Activated effector memory CD4-positive, alpha-beta T cell treated with Interleukin-2 at 50 U/mL for 16 hours (primary cell): ENCODE measurements around the gene FOXP4.
A peak's percentile ranks its signal among the peaks of the same experiment; 100 is the strongest.

Experiments
- DNase-seq: peaks from one replicate; pipeline ENCODE4 v3.0.0-alpha.2; 2020

Gene FOXP4

DNA sequence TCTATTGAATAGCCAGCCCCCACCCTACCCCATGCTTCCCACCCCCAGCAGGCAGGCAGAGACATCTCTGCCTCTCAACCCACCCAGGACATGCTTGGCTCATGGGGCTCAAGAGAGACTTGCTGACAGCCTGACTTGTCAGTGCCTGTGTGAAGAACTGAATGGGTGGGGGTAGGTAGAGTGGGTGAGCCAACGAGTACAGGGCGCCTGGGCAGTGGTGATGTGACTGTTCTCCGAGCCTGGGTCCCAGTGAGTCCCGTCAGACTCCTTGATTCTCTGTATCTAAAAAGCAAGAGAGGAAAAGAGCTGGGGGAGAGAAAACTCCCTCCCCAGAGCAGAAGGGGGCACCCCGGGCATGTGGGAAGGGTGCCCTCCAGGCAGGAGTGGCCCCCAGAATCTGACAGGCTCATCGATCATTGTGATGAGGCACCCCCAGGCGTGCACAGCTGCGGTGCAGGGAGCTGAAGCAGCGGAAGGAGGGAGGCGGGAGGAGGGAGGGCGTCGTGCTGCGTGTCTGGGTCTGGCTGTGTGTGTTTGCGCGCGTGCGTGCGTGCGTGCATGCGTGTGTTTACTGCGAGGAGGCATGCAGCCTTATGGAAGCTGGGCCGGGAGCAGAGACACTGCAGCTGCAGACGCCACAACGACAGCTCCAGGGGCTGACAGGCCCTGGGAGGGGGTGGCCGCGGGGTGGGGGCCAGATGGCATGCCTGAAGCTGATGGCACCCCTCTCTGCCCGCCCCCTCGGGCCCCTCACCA lies 40.2 kb downstream of the FOXP4 start:
- no peak for DNase-seq

DNA sequence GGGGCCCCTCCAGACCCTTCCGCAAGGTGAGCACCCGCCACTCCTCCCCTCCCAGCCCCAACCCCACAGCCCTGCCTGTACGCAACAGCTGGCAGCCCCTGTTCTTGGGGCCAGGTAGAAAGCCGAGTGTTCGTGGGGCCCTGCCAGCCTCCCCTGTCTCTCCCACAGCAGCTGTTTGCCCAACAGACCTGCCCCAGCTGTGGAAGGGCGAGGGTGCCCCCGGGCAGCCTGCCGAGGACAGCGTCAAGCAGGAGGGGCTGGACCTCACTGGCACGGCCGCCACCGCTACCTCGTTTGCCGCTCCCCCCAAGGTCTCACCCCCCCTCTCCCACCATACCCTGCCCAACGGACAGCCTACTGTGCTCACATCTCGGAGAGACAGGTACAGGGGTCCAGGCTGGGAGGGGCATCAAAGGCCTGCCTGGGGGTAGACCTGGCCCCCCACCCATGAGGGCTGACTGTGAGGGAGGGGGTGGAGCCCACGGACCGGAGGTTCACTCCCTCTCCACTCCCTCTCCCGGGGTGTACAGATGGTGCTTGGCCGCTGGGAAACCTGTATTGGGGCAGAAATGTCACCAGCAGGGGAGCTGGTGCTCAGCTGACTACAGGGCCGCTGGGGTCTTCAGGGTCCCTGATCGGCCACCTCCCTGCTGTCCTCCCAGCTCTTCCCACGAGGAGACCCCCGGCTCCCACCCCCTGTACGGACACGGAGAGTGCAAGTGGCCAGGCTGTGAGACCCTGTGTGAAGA lies 41.1 kb downstream of the FOXP4 start:
- DNase-seq = no peak

DNA sequence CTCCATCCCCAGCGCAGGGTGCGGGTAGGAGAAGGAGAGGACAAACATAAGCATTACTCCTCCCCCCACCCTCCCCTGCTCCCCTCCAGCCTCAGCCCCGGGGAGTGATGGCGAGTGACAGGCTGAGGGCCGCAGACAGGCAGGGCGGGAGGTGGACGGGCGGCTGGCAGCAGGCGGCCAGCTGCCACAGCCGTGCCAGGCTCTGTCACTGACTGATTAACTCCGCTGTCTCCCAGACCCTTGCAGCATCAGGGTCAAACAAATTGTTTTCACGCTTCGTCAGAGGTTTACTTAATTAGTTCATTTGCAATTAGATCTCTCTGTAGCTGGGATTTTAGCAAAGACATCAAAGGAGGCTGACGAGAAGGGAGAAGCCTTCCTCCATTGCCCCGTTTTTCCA lies 41.9 kb downstream of the FOXP4 start:
- DNase-seq = no peak

DNA sequence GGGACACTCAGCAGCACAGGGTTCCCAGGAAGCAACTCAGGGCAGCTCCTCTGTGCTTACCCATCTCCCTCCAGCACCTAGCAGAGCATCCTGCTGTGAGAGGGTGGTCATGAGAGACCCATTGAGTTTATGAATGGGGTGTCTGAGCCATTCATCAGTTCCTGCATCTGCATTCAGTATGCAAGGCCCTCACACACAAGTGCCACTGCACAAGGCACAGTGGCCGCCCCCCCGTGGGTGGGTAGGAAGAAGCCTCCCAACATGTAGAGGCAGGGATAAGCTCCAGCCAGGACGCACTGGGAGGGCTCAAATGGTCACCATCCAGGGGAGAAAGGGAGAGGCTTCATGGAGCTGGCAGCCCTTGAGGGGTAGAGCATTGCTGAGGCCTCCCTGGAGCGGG lies 43.0 kb downstream of the FOXP4 start:
- no peak for DNase-seq

DNA sequence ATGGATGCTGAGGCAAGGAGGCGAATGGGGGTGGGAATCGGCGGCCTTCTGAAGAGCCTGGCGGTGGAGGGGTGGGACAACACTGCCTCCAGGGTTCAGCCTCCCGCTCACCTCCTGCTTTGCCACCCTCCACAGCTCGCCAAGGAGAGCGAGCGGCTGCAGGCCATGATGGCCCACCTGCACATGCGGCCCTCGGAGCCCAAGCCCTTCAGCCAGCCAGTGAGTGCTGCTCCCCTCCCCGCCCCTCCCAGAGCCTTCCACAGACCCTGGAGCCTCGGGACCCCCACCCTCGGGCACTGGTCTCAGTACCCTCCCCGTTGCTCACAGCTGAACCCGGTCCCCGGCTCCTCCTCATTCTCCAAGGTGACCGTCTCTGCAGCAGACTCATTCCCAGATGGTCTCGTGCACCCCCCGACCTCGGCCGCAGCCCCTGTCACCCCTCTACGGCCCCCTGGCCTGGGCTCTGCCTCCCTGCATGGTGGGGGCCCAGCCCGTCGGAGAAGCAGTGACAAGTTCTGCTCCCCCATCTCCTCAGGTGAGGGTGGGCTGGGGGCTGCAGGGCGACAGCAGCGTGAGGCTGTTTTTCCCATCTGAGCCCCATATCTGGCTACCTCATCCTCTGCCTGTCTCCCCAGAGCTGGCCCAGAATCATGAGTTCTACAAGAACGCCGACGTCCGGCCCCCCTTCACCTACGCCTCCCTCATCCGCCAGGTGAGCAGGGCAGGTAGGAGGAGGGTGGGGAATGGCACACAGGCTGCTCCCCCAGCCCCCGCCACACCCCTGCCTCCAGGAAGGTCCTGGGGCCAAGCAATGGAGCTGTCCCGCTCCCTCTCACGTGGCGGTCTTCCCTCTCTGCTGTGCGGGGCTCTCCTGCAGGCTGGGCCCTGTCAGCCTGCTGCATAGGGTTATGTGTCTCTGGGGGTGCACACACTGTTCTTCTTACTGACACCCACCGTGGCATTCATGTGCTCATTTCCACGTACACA lies 43.7 kb downstream of the FOXP4 start:
- DNase-seq = no peak

DNA sequence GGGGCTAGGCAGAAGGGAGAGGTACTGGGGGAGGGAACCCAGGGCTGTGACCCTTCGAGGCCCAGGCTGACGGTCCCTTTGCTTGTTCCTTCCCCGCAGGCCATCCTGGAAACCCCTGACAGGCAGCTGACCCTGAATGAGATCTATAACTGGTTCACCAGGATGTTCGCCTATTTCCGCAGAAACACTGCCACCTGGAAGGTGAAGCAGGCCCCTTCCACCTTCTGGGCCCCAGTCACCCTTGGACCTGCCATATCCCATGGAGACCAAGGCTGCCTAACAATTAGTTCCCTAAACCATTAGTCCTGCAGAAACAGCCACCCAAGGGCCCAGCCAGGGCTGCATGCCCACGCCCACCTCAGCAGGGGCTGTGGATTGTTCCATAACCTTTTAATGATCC lies 44.9 kb downstream of the FOXP4 start:
- DNase-seq = no peak

DNA sequence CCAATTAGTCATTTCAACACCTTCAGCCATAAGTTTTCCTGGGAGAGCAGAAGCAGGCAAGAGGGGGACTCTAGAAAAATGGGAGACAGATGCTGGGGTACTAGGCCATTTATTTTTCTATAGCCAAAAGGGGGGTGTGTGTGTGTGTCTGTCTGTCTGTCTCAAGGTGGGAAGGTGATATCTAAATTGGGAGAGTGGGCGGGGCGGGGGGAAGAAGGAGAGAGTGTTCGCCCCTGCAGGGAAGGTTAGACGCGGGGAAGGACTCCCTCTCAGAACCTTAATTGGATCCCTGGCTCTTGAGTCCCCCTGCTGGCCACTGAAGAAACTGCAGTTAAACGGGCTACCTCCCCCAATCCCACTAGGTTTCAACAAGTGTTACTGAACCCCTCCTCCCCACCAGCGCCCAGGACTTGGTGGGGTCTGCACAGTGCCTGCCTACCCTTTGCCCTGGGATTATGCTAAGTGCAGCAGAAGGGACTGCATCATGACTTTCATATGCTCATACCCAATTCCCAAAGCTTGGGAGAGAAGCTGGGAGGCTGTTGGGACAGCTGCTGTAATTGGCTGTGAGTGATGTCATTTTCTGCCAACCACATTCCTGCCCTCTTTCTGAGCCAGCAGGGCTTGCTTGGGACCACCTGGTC lies 45.8 kb downstream of the FOXP4 start:
- peak; percentile 63 for DNase-seq

DNA sequence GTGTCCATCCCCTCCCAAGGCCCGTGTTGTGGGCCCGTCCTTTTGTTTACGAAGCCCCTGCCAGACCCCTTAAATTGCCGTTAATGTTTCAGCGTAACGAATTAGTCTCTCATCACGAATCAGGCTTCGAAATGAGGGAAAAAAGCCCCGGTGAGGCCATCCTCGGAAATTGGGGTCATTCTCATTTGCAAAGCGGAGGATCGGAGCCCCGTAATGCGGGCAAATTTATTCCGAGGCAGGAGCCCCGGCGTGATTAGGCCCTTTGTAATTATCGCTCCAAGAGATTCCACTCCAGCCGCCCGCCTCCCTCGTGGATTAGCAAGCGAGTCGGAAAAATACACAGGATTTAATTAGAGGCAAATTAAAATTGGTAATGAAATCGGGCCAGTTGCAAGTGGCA lies 47.2 kb downstream of the FOXP4 start:
- no peak for DNase-seq

DNA sequence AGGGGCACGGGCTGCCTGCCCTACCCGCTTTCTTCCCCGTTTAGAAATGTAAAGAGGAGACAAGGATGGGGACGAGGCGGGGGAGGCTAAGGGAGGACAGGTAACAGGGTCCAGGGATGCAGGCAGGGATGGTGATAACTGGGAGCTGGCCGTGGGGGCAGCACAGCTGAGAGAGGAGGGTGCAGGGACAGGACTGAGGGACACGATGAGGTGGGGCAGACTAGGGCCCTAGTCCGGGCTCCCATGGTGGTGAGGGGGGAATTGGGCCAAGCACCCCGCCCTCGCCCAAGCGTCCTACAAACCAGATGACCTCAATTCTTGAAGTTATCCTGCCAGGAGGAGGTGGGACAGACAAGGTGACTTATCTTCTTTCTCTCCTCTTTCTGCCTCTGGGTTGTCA lies 47.7 kb downstream of the FOXP4 start:
- DNase-seq = no peak

DNA sequence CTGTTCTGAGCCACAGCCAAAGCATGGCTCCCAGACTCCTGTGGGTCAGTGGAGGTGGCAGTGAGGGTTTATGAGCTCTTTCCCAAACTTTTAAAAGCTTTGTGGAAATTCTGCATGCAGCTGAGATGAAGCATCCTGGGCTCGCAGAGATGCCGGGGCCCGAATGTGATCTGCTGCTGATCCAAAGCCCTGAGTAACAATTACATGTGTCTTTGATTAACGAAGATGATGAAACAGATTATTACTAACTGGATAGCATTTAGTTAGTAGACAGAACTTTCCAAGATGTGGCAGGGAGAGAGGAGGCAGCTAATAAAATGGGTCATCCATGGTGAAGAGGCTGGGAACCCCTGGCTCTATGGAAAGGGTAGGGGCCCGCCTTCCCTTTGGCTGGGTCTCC lies 48.1 kb downstream of the FOXP4 start:
- no peak for DNase-seq

DNA sequence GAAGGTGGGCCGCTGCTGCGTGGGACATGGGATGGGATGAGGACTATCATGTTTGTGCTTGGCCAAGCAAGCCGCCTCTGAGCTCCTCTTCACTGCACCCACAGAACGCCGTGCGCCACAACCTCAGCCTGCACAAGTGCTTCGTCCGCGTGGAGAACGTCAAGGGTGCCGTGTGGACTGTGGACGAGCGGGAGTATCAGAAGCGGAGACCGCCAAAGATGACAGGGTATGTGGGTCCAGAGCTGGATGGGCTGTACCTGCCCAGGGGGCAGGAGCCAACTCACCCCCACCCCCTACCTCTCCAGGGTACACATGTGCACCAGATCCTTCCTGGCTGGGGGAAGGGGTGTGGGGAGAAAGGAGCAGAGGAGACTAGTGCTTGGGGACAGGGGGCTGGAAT lies 48.6 kb downstream of the FOXP4 start:
- DNase-seq = no peak

DNA sequence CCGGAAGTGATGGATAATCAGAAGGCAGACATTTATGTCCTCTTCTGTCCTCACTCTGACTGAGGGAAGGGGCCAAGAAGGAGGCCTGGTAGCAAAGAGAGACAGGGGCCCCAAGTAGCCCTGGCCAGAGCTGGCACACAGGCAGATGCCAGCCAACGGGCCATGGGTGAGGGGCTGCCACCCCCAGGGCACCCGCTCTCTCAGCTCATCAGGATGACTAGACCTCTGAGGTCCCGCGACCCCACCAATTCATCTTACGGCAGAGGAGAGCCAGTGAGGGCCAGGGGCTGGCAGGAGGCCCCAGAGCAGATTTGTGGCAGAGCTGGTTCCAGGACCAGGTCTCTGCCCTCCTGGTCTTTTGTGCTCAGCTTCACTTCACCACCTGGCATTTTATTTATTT lies 49.0 kb downstream of the FOXP4 start:
- no peak for DNase-seq

DNA sequence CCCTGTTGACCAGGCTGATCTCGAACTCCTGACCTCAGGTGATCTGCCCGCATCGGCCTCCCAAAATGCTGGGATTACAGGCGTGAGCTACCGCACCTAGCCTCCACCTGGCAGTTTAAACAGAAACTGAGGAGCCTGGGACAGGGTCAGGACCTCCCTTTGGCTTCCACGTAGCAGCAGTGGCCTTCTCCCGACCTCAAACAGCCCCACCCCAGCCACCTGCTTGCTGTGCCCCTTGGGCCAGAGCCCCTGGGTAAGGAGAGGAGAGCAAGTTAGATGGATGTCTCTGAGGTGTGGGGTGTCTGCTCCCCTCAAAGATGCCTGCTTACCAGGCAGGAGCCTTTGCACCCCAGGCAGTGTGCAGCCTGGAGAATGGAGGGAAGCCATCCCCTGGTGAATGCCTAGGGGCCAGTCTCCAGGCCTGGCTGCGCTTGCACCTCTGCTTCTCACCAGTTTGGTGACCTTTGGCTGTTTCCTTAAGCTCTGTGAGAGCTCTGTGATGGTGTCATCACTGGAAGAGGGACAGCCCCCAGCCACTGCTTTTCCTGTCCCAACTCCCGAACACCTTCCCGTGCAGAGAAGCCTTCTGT lies 50.0 kb downstream of the FOXP4 start:
- no peak for DNase-seq

DNA sequence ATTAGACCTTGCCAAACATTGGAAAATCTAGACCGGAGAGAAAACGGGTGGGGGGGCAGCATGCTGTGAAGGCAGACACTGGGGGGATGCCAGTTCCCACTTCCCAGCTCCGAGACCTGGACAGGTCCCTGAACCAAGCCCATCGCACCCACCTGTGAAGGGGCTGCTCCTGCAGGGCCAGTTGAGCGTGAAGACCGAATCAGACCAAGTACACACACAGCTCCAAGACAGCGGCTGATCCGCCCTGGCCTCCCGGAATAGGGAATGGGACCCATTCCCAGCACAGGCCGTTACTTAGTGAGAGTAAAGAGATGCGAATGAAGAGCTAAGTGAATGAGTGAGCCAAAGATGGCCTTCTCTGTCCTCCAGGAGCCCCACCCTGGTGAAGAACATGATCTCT lies 50.6 kb downstream of the FOXP4 start:
- no peak for DNase-seq

DNA sequence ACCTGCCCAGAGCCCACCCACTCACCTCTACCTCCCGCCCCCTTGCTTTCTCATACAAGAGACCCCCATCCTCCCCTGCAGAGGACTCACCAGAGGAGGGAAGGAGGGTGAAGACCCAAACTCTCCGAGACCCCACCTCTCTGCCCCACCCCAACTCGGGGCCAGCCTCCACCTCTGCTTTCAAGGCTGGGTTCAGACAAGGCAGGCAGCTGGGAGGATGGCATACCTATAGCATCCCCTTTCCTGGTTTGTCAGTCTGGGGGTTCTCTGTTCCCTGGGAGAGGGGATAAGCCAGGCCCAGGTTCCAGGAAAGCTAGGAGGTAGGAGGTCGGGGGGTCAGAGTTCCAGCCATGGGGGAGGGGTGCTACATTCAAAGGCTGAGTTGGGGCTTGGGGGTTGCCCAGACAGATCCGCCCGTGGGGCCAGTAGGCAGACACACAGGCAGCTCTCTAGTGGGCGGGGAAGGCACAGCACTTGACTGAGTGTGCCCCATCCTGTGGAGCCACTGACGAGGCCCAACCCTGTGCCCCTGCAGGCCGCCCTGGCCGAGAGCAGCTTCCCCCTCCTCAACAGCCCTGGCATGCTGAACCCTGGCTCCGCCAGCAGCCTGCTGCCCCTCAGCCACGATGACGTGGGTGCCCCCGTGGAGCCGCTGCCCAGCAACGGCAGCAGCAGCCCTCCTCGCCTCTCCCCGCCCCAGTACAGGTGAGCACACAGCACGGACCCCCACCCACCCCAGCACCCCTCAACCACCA lies 51.2 kb downstream of the FOXP4 start:
- DNase-seq = no peak

DNA sequence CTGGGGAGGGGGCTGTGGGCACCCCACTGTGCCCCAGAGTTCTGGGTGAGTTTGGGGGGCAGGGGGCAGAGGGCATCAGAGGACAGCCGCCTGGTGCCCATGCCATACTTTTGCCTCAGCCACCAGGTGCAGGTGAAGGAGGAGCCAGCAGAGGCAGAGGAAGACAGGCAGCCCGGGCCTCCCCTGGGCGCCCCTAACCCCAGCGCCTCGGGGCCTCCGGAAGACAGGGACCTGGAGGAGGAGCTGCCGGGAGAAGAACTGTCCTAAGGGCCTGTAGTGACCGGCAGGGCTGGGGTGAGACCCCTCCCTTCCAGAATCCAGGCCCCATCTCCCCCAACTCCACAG lies 52.5 kb downstream of the FOXP4 start:
- DNase-seq = no peak

DNA sequence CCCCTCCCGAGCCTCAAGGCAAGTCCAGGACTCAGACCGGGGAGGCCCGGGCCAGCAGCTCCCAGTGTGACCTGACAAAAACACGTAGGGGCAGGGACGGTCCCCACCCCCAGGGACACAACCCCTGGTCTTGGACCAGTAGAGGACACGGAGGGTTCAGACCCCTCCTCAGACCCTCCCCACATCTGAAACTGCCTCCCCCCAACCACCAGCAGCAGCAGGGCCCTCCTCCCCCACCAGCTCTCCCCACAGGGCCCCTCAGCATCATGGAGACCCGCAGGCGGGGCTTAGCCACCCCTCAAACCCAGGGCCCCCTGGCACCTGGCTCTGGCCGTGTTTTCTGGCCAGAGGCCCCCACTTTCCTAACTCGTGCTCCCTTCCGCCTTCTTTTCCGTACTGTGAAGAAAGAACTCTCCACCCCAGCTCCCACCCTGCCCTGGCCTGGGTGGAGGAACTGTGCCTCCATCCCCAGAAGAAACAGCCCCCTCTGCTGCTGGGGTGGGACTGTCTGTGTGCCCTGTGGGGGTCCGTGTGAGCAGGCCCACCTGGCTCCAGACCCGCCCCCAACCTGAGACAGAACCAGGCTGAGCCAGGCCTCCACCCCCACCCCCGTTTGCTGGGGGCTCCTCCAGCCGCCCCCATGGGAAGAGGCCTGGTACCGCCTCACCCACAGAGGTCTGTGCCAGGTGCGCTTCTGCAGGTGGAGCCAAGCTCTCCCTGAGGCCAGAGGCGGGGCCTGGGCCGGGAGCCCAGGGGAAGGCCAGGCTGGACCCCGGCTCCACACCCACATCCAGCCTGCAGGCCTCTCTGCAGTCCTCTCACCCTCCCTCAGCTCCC lies 53.1 kb downstream of the FOXP4 start:
- no peak for DNase-seq

DNA sequence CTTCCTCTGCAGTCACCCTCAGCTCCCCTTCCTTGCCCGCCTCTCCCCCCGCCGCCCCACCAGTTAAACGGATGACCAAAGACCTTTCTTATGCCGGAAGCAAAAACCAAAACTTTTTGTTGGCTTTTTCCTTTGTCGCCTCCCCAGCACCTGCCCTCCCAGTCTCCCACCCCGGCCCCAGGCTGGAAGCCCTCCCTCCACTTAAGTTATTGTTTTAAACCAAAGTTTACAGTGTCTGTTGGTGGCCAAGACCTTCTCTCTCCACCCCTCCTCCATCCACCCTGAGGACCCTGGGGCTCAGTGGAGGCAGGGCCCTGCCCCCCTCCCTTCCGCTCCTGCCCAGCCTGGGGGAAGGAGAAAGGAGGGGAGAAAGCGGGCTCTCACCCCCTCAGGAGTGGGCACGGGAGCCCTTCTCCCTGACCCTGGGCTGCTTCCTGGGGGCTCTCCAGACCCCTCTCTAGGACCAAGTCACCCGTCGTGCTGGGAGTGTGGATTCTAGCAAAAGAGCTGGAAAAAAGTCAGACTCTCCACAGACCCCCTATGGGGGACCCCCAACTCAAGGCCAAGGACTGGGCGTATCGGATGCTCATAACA lies 53.8 kb downstream of the FOXP4 start:
- no peak for DNase-seq

DNA sequence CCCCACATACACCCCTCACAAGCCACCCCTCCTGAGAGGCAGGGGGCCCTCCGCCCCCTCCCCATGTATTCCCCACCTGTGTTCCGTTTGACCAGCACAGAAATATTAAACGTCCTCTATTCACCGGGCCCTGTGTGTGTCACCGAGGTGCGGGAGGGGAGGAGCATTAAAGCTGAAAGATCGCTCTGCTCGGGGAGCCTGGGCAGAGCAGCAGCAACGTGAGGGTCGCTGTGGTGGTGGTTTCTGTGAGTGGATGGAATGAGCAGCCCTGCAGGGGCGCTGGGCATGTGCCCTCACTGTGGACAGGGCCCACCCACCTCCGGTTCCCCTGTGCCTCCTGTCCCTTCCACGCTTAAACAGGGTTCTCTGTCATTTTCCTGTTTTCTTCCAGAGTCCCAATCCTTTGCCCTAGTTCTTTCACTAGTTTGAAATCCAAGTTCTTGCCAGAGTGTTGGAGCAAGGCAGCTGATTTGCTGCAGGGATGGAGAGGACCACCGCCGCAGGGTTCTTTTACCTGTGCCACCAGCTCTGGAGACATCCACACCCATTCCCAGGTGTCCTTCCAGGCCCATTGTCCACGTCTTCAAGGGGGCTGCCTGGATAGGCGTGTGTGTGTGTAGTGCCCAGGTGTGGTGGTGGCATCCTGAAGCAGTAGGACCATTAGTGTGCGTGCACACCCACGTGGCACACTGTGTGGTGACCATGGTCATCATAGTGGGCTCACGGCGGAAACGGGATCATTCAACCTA lies 54.5 kb downstream of the FOXP4 start:
- DNase-seq = no peak

DNA sequence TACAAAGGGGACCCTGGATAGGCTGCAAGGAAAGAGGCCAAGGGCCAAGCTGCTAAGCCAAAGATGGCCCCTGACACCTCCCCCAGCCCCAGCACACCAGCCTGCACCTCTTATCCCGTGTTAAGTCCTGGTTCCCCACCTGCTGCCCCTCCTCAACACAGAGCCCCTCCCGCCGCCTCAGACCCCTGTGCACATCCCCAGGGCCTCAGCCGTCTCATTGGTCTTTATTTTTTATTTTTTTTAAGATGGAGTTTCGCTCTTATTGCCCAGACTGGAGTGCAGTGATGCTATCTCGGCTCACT lies 55.0 kb downstream of the FOXP4 start:
- DNase-seq = no peak
